ENCODE measurements around the gene SEC14L1. TPM values are rescaled to one million over a fixed set of nuclear protein-coding genes. Genes with fewer than 3 reads are reported as not detected.
"Not testable (repeated sequence)": the region's sequence is repeated elsewhere in the genome, so short reads cannot be mapped to it uniquely, and the experiment has no call there.

Gene SEC14L1
- total RNA-seq, 1 donor from 2014 or later: 400 TPM

- DNase-seq (ENCODE audit: low read depth, low spot score): peak; percentile 64
Measured at GRCh38 chr17:77233635-77234334, 93.0 kb downstream of the SEC14L1 start.

GRCh38 chr17:77234695-77235094 is 93.9 kb downstream of the SEC14L1 start:
- DNase-seq (ENCODE audit: low read depth, low spot score): no peak

DNA sequence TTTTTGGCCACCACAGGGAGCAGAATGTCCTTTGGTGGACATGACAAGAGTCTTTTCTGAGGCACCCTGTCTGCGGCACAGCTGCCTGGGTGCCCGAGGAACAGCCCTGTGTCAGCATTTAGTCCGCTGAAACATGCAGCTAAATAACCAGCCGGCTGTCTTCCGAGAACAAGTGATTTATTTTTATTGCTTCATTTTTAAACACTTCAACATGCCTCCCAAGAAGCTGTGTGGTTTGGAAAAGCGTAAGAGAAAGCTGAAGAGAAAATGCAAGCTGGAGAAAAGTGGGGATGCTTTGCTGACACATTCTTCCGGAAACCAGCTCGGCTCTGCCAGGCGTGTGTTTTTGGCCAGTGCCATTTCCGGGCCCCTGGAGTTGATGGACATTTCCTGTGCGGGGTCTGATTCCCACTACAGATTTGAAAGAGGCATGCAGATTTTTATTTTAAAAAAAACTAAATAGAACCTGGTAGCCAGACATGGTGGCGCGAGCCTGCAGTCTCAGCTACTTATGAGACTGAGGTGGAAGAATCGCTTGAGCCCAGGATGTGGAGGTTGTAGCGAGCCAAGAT is 94.7 kb downstream of the SEC14L1 start:
- DNase-seq (ENCODE audit: low read depth, low spot score): peak; percentile 49

GRCh38 chr17:77237232-77238008 is 96.7 kb downstream of the SEC14L1 start:
- DNase-seq (ENCODE audit: low read depth, low spot score): no peak

DNA sequence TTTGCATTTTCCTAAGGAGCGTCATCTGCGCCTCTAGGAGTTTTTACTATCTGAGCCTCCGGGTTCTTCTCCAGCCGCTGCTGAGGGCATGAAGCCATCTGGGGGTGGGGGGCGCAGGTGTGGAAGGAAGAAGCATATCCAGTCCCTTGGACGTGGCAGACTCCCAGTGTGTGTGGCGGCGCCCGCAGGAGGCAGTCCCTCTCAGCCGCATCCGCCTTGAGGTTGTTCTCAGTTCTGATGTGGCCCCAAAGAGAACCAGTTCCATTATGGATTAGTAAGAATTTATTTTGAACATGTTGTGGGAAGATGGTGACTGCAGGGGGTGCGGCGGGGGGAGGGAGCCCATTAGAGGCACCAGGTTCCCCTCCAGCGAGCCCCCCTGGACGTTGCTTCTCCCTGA is 100.2 kb downstream of the SEC14L1 start:
- DNase-seq (ENCODE audit: low read depth, low spot score): no peak

DNA sequence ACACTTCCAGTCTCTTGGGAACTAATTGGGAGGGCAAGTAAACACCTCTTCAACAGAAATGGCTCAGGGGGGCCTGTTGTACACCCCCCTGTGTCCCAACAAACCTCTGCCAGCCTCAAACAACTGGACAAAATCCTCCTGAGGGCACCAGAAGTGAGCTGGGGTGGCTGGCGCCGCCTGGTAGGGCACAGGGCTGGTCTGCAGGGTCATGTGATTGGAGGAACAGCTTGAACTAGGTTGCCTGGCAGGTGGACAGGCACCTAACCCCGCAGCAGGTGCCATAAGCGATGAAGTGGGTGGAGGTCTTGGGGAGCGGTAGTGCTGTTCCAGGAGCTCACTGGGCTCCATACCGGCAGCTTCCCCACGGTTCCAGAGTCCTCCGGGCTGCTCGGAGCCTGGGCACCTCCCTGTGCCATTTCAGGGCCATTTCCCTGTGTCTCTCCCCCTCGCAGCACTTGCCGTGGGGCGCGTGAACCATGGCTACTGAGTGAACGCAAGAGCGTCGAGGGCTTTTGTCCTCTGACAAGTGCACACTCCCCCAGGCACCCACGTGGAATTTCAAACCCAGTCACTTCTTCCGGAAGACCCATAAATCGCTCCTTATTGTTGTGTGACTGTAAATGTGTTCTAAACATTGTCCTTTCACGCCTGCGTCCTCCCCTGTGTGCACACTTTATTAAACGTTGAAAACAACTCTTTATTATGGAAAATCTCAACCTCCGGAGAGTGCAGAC is 101.5 kb downstream of the SEC14L1 start:
- DNase-seq (ENCODE audit: low read depth, low spot score): no peak

- DNase-seq (ENCODE audit: low read depth, low spot score): no peak
Measured at GRCh38 chr17:77245162-77245926, 104.6 kb downstream of the SEC14L1 start.

DNA sequence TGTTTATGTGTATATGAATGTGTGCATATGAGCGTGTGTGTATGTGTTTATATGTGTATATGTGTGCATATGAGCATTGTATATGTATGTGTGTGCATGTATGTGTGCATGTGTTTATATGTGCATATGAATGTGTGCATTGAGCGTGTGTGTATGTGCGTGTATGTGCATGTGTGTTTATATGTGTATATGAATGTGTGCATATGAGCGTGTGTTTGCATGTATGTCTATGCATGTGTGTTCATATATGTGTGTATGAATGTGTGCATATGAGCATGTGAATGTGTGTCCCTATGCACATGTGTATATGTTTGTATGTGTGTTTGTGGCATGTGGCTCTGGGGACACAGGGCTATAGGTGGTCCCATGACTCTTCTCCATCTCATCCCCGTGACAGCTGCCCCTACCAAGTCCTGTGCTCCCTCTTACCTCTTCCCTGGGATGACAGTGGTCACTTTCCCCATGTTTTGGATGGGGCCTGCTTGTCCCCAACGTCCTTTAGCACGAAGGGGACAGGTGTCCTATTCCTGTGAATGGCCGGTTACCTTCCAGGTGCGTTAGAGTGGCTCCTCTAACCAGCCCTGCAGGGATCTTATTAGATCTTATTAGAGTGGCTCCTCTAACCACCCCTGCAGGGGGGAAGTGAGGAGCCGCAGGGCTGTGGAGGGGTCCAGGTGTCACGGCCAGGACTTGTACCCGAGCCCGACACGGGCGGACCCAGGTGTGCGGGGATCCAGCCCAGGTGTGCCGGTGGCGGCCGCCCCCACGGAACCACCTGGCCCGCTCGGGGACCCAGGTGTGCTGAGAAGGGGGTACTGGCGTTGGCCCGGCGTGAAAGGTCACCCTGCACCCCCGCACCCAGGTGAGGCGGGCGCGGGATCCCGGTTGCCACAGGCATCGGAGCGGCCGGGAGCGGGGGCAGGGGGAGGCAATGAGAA is 105.6 kb downstream of the SEC14L1 start:
- DNase-seq (ENCODE audit: low read depth, low spot score): no peak

DNA sequence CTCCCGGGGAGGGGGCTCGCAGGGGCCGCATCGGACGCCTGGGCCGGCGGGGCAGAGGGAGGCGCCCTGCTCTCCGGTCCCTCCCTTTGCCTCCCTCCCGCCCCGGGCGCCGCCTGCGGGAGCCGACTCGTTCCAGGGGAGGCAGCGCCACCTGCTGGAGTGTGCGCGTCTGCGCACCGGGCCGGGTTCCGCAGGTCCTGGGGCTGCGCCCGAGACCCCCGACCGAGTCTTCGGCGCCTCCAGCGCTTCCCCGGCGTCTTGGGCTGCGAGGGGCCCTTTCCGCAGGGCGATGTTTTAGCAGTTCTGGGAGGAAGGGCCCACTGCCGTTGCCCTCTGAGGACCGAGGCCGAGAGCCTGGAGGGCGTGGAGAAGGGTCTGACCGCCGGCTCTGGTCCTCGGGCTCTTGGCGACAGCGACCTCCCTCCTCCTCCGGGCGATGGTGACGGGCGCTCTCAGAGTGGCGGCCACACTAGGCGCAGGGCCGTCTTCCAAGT is 106.3 kb downstream of the SEC14L1 start:
- no peak for DNase-seq (ENCODE audit: low read depth, low spot score)

DNA sequence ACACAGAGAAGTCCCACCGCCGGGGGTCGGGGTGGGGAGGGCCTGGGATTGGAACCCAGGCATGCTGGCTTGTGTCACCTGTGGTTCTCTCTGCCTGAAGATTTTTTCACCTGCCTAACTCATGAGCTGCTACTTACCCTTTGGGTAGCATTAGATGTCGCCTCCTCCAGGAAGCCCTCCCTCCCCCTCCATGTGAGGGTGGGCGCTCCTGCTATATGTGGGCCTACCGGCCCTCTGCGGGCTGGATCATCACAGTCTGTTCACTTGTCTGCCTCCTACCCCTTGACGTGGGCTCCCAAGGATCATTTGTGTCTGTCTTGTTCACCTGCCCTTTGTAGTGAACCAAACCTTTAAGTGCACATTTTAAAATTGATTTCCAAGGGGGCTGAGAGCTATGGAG is 106.8 kb downstream of the SEC14L1 start:
- DNase-seq (ENCODE audit: low read depth, low spot score): no peak

DNA sequence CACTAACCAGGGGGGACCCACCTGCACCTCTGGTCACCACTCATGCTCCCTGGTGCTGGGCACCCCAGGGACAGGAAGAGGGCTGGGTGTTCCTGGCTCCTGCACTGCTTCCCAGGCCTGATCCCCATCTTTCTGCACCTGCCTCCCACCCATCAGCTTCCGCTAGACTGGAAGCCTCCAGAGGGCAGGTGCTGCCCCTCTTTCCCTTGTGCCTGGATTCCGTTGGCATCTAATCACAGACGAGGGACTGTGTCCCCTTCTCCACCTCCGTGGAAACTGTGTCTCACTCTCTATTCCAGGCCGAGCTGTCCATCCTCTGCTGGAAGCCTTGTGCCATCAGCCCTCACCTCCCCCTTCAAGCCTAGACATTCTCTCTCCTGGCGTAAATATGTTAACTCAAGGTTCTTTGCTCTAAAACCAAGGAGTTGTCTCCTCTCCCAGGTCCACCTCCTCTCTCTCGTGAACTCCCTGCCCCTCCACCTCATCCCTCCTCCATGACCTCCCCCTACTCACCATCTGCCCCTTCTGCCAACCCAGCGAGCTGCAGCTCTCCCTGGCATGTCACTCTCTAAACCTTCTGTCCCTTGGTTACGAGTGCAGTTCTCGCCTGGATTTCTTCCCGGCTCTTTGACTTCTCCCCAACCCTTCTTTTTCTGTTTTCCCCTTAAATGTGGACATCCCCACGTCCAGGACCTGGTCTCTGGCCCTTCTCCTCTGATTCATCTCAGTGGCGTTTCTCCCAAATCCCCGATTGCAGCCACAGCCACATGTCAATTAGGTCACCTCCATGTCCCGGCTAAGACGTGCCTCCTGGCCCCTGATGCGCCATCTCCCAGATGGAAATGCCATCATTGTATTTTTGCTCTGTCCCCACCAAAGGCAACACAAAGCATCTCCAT is 107.7 kb downstream of the SEC14L1 start:
- DNase-seq (ENCODE audit: low read depth, low spot score): no peak

DNA sequence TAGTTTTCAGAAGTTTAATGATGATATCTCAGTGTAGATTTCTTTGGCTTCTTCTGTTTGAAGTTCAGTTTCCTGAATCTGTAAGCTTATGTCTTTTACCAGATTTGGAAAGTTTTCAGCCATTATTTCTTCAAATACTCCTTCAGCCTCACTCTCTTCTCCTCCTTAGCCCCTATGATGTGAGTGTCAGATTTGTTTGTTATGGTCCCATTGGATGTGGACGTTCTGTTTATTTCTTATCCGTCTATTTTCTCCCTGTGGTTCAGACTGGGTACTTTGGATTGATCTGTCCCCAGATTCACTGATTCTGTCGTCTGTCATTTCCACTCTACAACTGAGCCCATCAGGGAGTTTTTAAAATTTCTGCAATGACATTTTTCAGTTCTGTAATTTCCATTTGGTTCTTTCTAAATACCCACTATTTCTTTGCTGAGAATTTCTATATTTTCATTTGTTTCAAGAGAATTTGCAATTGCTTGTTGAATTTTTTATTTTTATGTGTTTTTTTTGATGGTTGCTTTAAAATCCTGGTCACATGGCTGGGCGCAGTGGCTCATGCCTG is 110.9 kb downstream of the SEC14L1 start:
- DNase-seq (ENCODE audit: low read depth, low spot score): no peak

GRCh38 chr17:77252306-77252705 is 111.5 kb downstream of the SEC14L1 start:
- DNase-seq (ENCODE audit: low read depth, low spot score): not testable (repeated sequence)

- DNase-seq (ENCODE audit: low read depth, low spot score): no peak
Measured at GRCh38 chr17:77253611-77254051, 112.9 kb downstream of the SEC14L1 start.

- DNase-seq (ENCODE audit: low read depth, low spot score): no peak
Measured at GRCh38 chr17:77254951-77255825, 114.4 kb downstream of the SEC14L1 start.

GRCh38 chr17:77255970-77256369 is 115.2 kb downstream of the SEC14L1 start:
- DNase-seq (ENCODE audit: low read depth, low spot score): not testable (repeated sequence)

GRCh38 chr17:77256710-77257109 is 115.9 kb downstream of the SEC14L1 start:
- no peak for DNase-seq (ENCODE audit: low read depth, low spot score)

All from pulmonary artery endothelial cell (primary cell).